ENCODE data around the gene KCNK3.

GRCh38 chr2:26702025-26702424 lies 9.5 kb downstream of the KCNK3 start:
- TF ChIP-seq, protein P1, sequence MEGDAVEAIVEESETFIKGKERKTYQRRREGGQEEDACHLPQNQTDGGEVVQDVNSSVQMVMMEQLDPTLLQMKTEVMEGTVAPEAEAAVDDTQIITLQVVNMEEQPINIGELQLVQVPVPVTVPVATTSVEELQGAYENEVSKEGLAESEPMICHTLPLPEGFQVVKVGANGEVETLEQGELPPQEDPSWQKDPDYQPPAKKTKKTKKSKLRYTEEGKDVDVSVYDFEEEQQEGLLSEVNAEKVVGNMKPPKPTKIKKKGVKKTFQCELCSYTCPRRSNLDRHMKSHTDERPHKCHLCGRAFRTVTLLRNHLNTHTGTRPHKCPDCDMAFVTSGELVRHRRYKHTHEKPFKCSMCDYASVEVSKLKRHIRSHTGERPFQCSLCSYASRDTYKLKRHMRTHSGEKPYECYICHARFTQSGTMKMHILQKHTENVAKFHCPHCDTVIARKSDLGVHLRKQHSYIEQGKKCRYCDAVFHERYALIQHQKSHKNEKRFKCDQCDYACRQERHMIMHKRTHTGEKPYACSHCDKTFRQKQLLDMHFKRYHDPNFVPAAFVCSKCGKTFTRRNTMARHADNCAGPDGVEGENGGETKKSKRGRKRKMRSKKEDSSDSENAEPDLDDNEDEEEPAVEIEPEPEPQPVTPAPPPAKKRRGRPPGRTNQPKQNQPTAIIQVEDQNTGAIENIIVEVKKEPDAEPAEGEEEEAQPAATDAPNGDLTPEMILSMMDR (IDR thresholded peaks at IDR 0.05), result no peak
- no peak for TF ChIP-seq POLR2A (IDR thresholded peaks at IDR 0.05)

Measured in thyroid gland (tissue), 4 donors.